HCT116 (cell line): Measurements from ENCODE around the gene RAB27A. TPM values are rescaled to one million over a fixed set of nuclear protein-coding genes. Genes with fewer than 3 reads are reported as not detected.

Source experiments
- ATAC-seq: fragments of 200-7000 bp; cut with Tn5 transposase; 2 replicates; pipeline ENCODE4 v1.9.1; 2020; ENCODE audit warnings: mild to moderate bottlenecking, moderate library complexity
- BruUV-seq: library from RNA; stranded (reverse); fragments of 400-500 nt; replicated peaks from 2 replicates; lab custom pipeline; 2021; lab: Mats Ljungman, UMichigan
- CTCF ChIA-PET: fragments of 300-600 bp; sonication (Branson Sonifier 250); formaldehyde crosslinking; loops from one replicate; lab custom pipeline; 2021; ENCODE audit warnings: antibody characterized with exemption; lab: Charles Lee
- POLR2A ChIA-PET: fragments of 300-600, 350-600 bp; sonication (Branson Sonifier 250); formaldehyde crosslinking; loops from one replicate; lab custom pipeline; 2021; ENCODE audit warnings: antibody characterized with exemption; lab: Charles Lee
- RAD21 ChIA-PET, 2 experiments: fragments of 300-600 bp; sonication (Branson Sonifier 250); formaldehyde crosslinking; loops; one replicate each; lab custom pipeline; 2023; ENCODE audit warnings: low total read pairs in 2 of 2; ENCODE audit not compliant: uncharacterized antibody in 2 of 2, unreplicated experiment in 2 of 2, low non-redundant PET in 1 of 2; lab: Charles Lee
- DNase-seq: peaks from one replicate; pipeline ENCODE4 v3.0.0-alpha.2; 2010; ENCODE audit warnings: low read depth, low spot score
- H2AFZ ChIP-seq: fragments of 200-600 bp; shearing (Covaris generic), sonication (generic); 2 replicates; pipeline ENCODE4 v1.6.1; 2017; ENCODE audit warnings: low read depth, mixed run types, mixed read lengths, antibody characterized with exemption, low read length; ENCODE audit not compliant: poor library complexity, severe bottlenecking
- H3K27ac ChIP-seq: 2 replicates; pipeline ENCODE4 v1.5.1; 2012; ENCODE audit warnings: low read depth, low read length
- H3K27me3 ChIP-seq: fragments of 200-600 bp; sonication (generic); 2 replicates; pipeline ENCODE4 v1.6.1; 2016; ENCODE audit warnings: mixed run types, low read length, mixed read lengths; ENCODE audit not compliant: insufficient read depth
- H3K36me3 ChIP-seq, 2 experiments: fragments of 200-500 bp in 1 of 2; fragments of 200-600 bp in 1 of 2; sonication (Bioruptor generic) in 1 of 2; sonication (generic) in 1 of 2; 2 replicates each; pipeline versions ENCODE4 v1.5.1 to v1.6.1; 2014 to 2016; ENCODE audit warnings: low read length in 2 of 2, inconsistent platforms in 1 of 2, mixed read lengths in 1 of 2, mixed run types in 1 of 2; ENCODE audit not compliant: insufficient read depth in 2 of 2, control insufficient read depth in 1 of 2
- H3K4me1 ChIP-seq, 2 experiments: fragments of 200-600 bp in 1 of 2; sonication (generic) in 1 of 2; 2 replicates each; pipeline versions ENCODE4 v1.5.1 to v1.6.1; 2012 to 2017; ENCODE audit warnings: low read length in 2 of 2, inconsistent platforms in 1 of 2, mild to moderate bottlenecking in 1 of 2, mixed read lengths in 1 of 2, mixed run types in 1 of 2, moderate library complexity in 1 of 2; ENCODE audit not compliant: insufficient read depth in 2 of 2, control insufficient read depth in 1 of 2
- H3K4me2 ChIP-seq: fragments of 200-600 bp; sonication (generic); 2 replicates; pipeline ENCODE4 v1.6.1; 2017; ENCODE audit warnings: mixed run types, low read length, mixed read lengths
- H3K4me3 ChIP-seq, 2 experiments: fragments of 200-600 bp in 1 of 2; sonication (generic) in 1 of 2; replicated peaks in 1 of 2; 2 replicates each; pipeline ENCODE4 v1.5.1; 2011 to 2016; ENCODE audit warnings: low read length in 2 of 2, control low read depth in 1 of 2, low read depth in 1 of 2, mild to moderate bottlenecking in 1 of 2, mixed read lengths in 1 of 2, mixed run types in 1 of 2
- H3K79me2 ChIP-seq: fragments of 200-600 bp; sonication (generic); 2 replicates; pipeline ENCODE4 v1.6.1; 2017; ENCODE audit warnings: mild to moderate bottlenecking, mixed run types, low read length, moderate library complexity, mixed read lengths; ENCODE audit not compliant: insufficient read depth
- H3K9ac ChIP-seq: fragments of 200-600 bp; sonication (generic); 2 replicates; pipeline ENCODE4 v1.6.1; 2016; ENCODE audit warnings: low read length, mixed read lengths
- H3K9me2 ChIP-seq: fragments of 200-600 bp; sonication (generic), shearing (Covaris generic); 2 replicates; pipeline ENCODE4 v1.6.1; 2017; ENCODE audit warnings: mixed run types, mild to moderate bottlenecking, moderate library complexity; ENCODE audit not compliant: insufficient read depth
- H3K9me3 ChIP-seq, 2 experiments: fragments of 200-500 bp in 1 of 2; fragments of 200-600 bp in 1 of 2; sonication (Bioruptor generic) in 1 of 2; sonication (generic) in 1 of 2; 2 replicates each; pipeline ENCODE4 v1.6.1; 2014 to 2017; ENCODE audit warnings: low read length in 2 of 2, mixed read lengths in 2 of 2, inconsistent platforms in 1 of 2, low read depth in 1 of 2, mild to moderate bottlenecking in 1 of 2, mixed run types in 1 of 2, moderate library complexity in 1 of 2; ENCODE audit not compliant: control insufficient read depth in 1 of 2, insufficient read depth in 1 of 2
- H4K20me1 ChIP-seq: fragments of 200-600 bp; sonication (generic), shearing (Covaris generic); 2 replicates; pipeline ENCODE4 v1.6.1; 2017; ENCODE audit warnings: mixed run types, mild to moderate bottlenecking, moderate library complexity; ENCODE audit not compliant: insufficient read depth
- ATF3 ChIP-seq: IDR thresholded peaks from 2 replicates; pipeline ENCODE4 v1.6.1; 2012
- CBX3 ChIP-seq: IDR thresholded peaks from 2 replicates; pipeline ENCODE4 v1.6.1; 2012; ENCODE audit warnings: low read depth
- CTCF ChIP-seq, 3 experiments: fragments of 200-600 bp in 1 of 3; sonication (generic) in 1 of 3; IDR thresholded peaks in 2 of 3; conservative IDR thresholded peaks in 1 of 3; 2 replicates each; pipeline ENCODE4 v1.5.1; 2012 to 2017; ENCODE audit warnings: low read depth in 2 of 3, low read length in 2 of 3, antibody characterized with exemption in 1 of 3, borderline replicate concordance in 1 of 3, control low read depth in 1 of 3, mild to moderate bottlenecking in 1 of 3, mixed read lengths in 1 of 3, mixed run types in 1 of 3, moderate library complexity in 1 of 3; ENCODE audit not compliant: insufficient read depth in 1 of 3
- EGR1 ChIP-seq: IDR thresholded peaks from 2 replicates; pipeline ENCODE4 v1.6.1; 2012; ENCODE audit warnings: low read depth
- EZH2phosphoT487 ChIP-seq: fragments of 200-600 bp; IDR thresholded peaks from 2 replicates; pipeline ENCODE4 v1.6.1; 2018; ENCODE audit warnings: antibody characterized with exemption, borderline replicate concordance
- FOSL1 ChIP-seq: IDR thresholded peaks from 2 replicates; pipeline ENCODE4 v1.6.1; 2012; ENCODE audit warnings: low read depth
- MAX ChIP-seq: IDR thresholded peaks from 2 replicates; pipeline ENCODE4 v1.6.1; 2012
- POLR2A ChIP-seq: IDR thresholded peaks from 2 replicates; pipeline ENCODE4 v1.7.0; 2011; ENCODE audit warnings: borderline replicate concordance; ENCODE audit not compliant: insufficient read depth, insufficient read length; ENCODE audit errors: extremely low read depth
- POLR2AphosphoS5 ChIP-seq: IDR thresholded peaks from 2 replicates; pipeline ENCODE4 v1.6.1; 2011; ENCODE audit warnings: mild to moderate bottlenecking, low read depth, low read length, moderate library complexity
- RAD21 ChIP-seq: IDR thresholded peaks from 2 replicates; pipeline ENCODE4 v1.6.1; 2012; ENCODE audit warnings: low read depth, mild to moderate bottlenecking
- REST ChIP-seq: IDR thresholded peaks from 2 replicates; pipeline ENCODE4 v1.6.1; 2012; ENCODE audit warnings: low read depth
- SIN3A ChIP-seq: IDR thresholded peaks from 2 replicates; pipeline ENCODE4 v1.6.1; 2012; ENCODE audit warnings: low read depth
- SRF ChIP-seq: IDR thresholded peaks from 2 replicates; pipeline ENCODE4 v1.6.1; 2012; ENCODE audit warnings: low read depth
- ZBTB33 ChIP-seq: IDR thresholded peaks from 2 replicates; pipeline ENCODE4 v1.6.1; 2011; ENCODE audit warnings: mild to moderate bottlenecking, low read length, moderate library complexity; ENCODE audit not compliant: insufficient replicate concordance; ENCODE audit errors: extremely low read depth
- ZFX ChIP-seq: fragments of 450-650 bp; IDR thresholded peaks from 2 replicates; pipeline ENCODE4 v1.6.1; 2017
- ZNF274 ChIP-seq: fragments of 200-500 bp; sonication (Bioruptor generic); IDR thresholded peaks from 2 replicates; pipeline ENCODE4 v1.6.1; 2014; ENCODE audit warnings: mild to moderate bottlenecking, low read depth, low read length, inconsistent platforms
- intact Hi-C: fragments of 100-400 bp; cut with micrococcal nuclease; formaldehyde crosslinking; loops from 2 replicates; pipeline ENCODE4 v1.10.0; 2022
- total RNA-seq: library from RNA; stranded (reverse); gene quantifications from one replicate; pipeline ENCODE4 v1.2.1, GENCODE V29; 2021; ENCODE audit not compliant: unreplicated experiment

The RAB27A gene
- total RNA-seq, 1 experiment from 2014 or later = 8.8 TPM

- POLR2A ChIA-PET = no interaction called here
- intact Hi-C loops = no loop called here
- no TSS peak for BruUV-seq
- no peaks in the 10 kb centered on the region for H3K27me3 ChIP-seq
- no peaks in the 10 kb centered on the region for H3K9me3 ChIP-seq
- no peaks in the 10 kb centered on the region for H3K79me2 ChIP-seq
- TF ChIP-seq RAD21 = no peak
- no peak for TF ChIP-seq ZBTB33
- TF ChIP-seq ZFX = no peak
- TF ChIP-seq EZH2phosphoT487 = no peak
- no peak for TF ChIP-seq MAX
- TF ChIP-seq POLR2A = no peak
- no peak for TF ChIP-seq SIN3A
- TF ChIP-seq SRF = no peak
- no peak for TF ChIP-seq ZNF274
- no peak for TF ChIP-seq FOSL1
- TF ChIP-seq REST = no peak
- TF ChIP-seq CTCF (IDR thresholded peaks at IDR 0.05 in 2 of 3, conservative IDR thresholded peaks at IDR 0.05 in 1 of 3; ENCODE audit: borderline replicate concordance in 1 of 3, insufficient read depth in 1 of 3, low read depth in 2 of 3, low read length in 2 of 3) = no peak
- no peak for TF ChIP-seq CBX3
- no peak for TF ChIP-seq ATF3
- TF ChIP-seq EGR1 = no peak
- no peak for TF ChIP-seq POLR2AphosphoS5
- H3K4me1 ChIP-seq = no peaks in the 10 kb centered on the region
- CTCF ChIA-PET = no interaction called here
- H3K27ac ChIP-seq = no peak overlapping the region
- no peaks in the 10 kb centered on the region for H3K9me2 ChIP-seq
- ATAC-seq (no peak), DNase-seq (no peak)
- H3K4me2 ChIP-seq = no peak overlapping the region
- no peak overlapping the region for H3K9ac ChIP-seq
- H4K20me1 ChIP-seq = no peaks in the 10 kb centered on the region
- no peak overlapping the region for H3K4me3 ChIP-seq
- no peaks in the 10 kb centered on the region for H3K36me3 ChIP-seq
- H2AFZ ChIP-seq = no peak overlapping the region
- RAD21 ChIA-PET = no interaction called here
Measured at GRCh38 chr15:55222588-55222987, 67.0 kb downstream of the RAB27A start.
